HepG2 (cell line): ENCODE data around the gene CDK6.

Experiments used
- FOXK2 ChIP-seq: fragments of 450-650 bp; IDR thresholded peaks from 2 replicates; pipeline ENCODE4 v1.6.1; 2016
- HNRNPH1 ChIP-seq: fragments of 200-400 bp; formaldehyde crosslinking; optimal IDR thresholded peaks from 2 replicates; pipeline ENCODE3; 2017; ENCODE audit warnings: mild to moderate bottlenecking, low read depth, low read length
- MED8 ChIP-seq: sonication (generic); formaldehyde crosslinking; IDR thresholded peaks from 2 replicates; pipeline ENCODE4 v1.8.1; 2023; ENCODE audit warnings: mild to moderate bottlenecking, missing genetic modification reagents; ENCODE audit not compliant: insufficient replicate concordance
- NR2F2 ChIP-seq: IDR thresholded peaks from 2 replicates; pipeline ENCODE4 v1.6.1; 2012; ENCODE audit warnings: low read depth, inconsistent platforms, borderline replicate concordance
- RAD21 ChIP-seq: fragments of 450-650 bp; formaldehyde crosslinking; IDR thresholded peaks from 2 replicates; pipeline ENCODE4 v1.5.0; 2020; ENCODE audit warnings: mild to moderate bottlenecking
- SMAD3 ChIP-seq: sonication (generic); formaldehyde crosslinking; IDR thresholded peaks from 2 replicates; pipeline ENCODE4 v1.4.0; 2020; ENCODE audit warnings: missing genetic modification reagents
- ZFX ChIP-seq: sonication (generic); formaldehyde crosslinking; IDR thresholded peaks from 2 replicates; pipeline ENCODE4 v1.4.0; 2020; ENCODE audit warnings: mild to moderate bottlenecking, low read depth, missing genetic modification reagents, moderate library complexity
- ZNF451 ChIP-seq: sonication (generic); formaldehyde crosslinking; IDR thresholded peaks from 2 replicates; pipeline ENCODE4 v1.5.0; 2020; ENCODE audit warnings: mild to moderate bottlenecking, missing genetic modification reagents
- ZNF766 ChIP-seq: sonication (generic); formaldehyde crosslinking; IDR thresholded peaks from 2 replicates; pipeline ENCODE4 v1.5.0; 2020; ENCODE audit warnings: missing genetic modification reagents, borderline replicate concordance
- TF ChIP-seq, protein P1 (sequence below): sonication (generic); formaldehyde crosslinking; IDR thresholded peaks from 2 replicates; pipeline ENCODE4 v1.5.1; 2020; ENCODE audit warnings: missing genetic modification reagents, mild to moderate bottlenecking, borderline replicate concordance
- TF ChIP-seq, protein P2 (sequence below): sonication (generic); formaldehyde crosslinking; IDR thresholded peaks from 2 replicates; pipeline ENCODE4 v1.5.1; 2020; ENCODE audit warnings: mild to moderate bottlenecking, missing genetic modification reagents
- TF ChIP-seq, protein P3 (sequence below): fragments of 450-650 bp; IDR thresholded peaks from 2 replicates; pipeline ENCODE4 v1.6.1; 2017; ENCODE audit warnings: mild to moderate bottlenecking
- TF ChIP-seq, protein P4 (sequence below): sonication (generic); formaldehyde crosslinking; IDR thresholded peaks from 2 replicates; pipeline ENCODE4 v1.5.0; 2020; ENCODE audit warnings: mild to moderate bottlenecking, missing genetic modification reagents, moderate library complexity
- TF ChIP-seq, protein P5 (sequence below): sonication (generic); formaldehyde crosslinking; IDR thresholded peaks from 2 replicates; pipeline ENCODE4 v1.4.0; 2020; ENCODE audit warnings: mild to moderate bottlenecking, missing genetic modification reagents

DNA sequence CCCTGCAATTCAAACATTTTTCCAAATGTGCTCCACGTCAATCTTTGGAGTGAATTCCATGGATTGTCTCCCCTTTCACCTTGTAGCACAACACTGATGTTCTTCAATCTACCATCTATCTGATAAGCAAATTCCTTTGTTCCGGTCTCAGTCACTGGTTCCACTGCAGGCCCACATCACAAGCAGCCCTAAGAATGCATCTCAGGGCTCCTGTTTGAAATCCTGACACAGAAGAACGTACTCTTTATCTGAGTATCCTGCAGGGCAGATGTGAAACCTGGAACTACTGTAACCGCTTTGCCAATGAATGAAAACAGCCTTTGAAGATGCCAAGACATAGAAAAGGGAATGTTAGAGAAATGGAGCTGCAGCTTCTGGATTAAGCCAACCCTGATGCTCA, 183.2 kb downstream of the CDK6 start:
- TF ChIP-seq ZNF451 (no peak), FOXK2 (no peak), HNRNPH1 (no peak), ZNF766 (CRISPR knock-in tag) (no peak), ZFX (CRISPR knock-in tag) (no peak), NR2F2 (no peak), MED8 (CRISPR knock-in tag) (no peak), SMAD3 (CRISPR knock-in tag) (no peak), RAD21 (no peak)
- TF ChIP-seq, protein P1, sequence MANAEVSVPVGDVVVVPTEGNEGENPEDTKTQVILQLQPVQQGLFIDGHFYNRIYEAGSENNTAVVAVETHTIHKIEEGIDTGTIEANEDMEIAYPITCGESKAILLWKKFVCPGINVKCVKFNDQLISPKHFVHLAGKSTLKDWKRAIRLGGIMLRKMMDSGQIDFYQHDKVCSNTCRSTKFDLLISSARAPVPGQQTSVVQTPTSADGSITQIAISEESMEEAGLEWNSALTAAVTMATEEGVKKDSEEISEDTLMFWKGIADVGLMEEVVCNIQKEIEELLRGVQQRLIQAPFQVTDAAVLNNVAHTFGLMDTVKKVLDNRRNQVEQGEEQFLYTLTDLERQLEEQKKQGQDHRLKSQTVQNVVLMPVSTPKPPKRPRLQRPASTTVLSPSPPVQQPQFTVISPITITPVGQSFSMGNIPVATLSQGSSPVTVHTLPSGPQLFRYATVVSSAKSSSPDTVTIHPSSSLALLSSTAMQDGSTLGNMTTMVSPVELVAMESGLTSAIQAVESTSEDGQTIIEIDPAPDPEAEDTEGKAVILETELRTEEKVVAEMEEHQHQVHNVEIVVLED (CRISPR knock-in tag): no peak
- TF ChIP-seq, protein P2, sequence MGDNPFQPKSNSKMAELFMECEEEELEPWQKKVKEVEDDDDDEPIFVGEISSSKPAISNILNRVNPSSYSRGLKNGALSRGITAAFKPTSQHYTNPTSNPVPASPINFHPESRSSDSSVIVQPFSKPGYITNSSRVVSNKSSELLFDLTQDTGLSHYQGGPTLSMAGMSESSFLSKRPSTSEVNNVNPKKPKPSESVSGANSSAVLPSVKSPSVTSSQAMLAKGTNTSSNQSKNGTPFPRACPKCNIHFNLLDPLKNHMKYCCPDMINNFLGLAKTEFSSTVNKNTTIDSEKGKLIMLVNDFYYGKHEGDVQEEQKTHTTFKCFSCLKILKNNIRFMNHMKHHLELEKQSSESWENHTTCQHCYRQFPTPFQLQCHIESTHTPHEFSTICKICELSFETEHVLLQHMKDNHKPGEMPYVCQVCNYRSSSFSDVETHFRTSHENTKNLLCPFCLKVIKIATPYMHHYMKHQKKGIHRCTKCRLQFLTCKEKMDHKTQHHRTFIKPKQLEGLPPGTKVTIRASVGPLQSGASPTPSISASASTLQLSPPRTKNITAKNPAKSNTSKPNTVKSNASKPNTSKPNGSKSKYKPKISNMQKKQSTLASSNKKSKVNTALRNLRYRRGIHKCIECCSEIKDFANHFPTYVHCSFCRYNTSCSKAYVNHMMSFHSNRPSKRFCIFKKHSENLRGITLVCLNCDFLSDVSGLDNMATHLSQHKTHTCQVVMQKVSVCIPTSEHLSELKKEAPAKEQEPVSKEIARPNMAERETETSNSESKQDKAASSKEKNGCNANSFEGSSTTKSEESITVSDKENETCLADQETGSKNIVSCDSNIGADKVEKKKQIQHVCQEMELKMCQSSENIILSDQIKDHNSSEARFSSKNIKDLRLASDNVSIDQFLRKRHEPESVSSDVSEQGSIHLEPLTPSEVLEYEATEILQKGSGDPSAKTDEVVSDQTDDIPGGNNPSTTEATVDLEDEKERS: no peak
- TF ChIP-seq, protein P3, sequence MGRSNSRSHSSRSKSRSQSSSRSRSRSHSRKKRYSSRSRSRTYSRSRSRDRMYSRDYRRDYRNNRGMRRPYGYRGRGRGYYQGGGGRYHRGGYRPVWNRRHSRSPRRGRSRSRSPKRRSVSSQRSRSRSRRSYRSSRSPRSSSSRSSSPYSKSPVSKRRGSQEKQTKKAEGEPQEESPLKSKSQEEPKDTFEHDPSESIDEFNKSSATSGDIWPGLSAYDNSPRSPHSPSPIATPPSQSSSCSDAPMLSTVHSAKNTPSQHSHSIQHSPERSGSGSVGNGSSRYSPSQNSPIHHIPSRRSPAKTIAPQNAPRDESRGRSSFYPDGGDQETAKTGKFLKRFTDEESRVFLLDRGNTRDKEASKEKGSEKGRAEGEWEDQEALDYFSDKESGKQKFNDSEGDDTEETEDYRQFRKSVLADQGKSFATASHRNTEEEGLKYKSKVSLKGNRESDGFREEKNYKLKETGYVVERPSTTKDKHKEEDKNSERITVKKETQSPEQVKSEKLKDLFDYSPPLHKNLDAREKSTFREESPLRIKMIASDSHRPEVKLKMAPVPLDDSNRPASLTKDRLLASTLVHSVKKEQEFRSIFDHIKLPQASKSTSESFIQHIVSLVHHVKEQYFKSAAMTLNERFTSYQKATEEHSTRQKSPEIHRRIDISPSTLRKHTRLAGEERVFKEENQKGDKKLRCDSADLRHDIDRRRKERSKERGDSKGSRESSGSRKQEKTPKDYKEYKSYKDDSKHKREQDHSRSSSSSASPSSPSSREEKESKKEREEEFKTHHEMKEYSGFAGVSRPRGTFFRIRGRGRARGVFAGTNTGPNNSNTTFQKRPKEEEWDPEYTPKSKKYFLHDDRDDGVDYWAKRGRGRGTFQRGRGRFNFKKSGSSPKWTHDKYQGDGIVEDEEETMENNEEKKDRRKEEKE: no peak
- TF ChIP-seq, protein P4, sequence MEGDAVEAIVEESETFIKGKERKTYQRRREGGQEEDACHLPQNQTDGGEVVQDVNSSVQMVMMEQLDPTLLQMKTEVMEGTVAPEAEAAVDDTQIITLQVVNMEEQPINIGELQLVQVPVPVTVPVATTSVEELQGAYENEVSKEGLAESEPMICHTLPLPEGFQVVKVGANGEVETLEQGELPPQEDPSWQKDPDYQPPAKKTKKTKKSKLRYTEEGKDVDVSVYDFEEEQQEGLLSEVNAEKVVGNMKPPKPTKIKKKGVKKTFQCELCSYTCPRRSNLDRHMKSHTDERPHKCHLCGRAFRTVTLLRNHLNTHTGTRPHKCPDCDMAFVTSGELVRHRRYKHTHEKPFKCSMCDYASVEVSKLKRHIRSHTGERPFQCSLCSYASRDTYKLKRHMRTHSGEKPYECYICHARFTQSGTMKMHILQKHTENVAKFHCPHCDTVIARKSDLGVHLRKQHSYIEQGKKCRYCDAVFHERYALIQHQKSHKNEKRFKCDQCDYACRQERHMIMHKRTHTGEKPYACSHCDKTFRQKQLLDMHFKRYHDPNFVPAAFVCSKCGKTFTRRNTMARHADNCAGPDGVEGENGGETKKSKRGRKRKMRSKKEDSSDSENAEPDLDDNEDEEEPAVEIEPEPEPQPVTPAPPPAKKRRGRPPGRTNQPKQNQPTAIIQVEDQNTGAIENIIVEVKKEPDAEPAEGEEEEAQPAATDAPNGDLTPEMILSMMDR (CRISPR knock-in tag): no peak
- TF ChIP-seq, protein P5, sequence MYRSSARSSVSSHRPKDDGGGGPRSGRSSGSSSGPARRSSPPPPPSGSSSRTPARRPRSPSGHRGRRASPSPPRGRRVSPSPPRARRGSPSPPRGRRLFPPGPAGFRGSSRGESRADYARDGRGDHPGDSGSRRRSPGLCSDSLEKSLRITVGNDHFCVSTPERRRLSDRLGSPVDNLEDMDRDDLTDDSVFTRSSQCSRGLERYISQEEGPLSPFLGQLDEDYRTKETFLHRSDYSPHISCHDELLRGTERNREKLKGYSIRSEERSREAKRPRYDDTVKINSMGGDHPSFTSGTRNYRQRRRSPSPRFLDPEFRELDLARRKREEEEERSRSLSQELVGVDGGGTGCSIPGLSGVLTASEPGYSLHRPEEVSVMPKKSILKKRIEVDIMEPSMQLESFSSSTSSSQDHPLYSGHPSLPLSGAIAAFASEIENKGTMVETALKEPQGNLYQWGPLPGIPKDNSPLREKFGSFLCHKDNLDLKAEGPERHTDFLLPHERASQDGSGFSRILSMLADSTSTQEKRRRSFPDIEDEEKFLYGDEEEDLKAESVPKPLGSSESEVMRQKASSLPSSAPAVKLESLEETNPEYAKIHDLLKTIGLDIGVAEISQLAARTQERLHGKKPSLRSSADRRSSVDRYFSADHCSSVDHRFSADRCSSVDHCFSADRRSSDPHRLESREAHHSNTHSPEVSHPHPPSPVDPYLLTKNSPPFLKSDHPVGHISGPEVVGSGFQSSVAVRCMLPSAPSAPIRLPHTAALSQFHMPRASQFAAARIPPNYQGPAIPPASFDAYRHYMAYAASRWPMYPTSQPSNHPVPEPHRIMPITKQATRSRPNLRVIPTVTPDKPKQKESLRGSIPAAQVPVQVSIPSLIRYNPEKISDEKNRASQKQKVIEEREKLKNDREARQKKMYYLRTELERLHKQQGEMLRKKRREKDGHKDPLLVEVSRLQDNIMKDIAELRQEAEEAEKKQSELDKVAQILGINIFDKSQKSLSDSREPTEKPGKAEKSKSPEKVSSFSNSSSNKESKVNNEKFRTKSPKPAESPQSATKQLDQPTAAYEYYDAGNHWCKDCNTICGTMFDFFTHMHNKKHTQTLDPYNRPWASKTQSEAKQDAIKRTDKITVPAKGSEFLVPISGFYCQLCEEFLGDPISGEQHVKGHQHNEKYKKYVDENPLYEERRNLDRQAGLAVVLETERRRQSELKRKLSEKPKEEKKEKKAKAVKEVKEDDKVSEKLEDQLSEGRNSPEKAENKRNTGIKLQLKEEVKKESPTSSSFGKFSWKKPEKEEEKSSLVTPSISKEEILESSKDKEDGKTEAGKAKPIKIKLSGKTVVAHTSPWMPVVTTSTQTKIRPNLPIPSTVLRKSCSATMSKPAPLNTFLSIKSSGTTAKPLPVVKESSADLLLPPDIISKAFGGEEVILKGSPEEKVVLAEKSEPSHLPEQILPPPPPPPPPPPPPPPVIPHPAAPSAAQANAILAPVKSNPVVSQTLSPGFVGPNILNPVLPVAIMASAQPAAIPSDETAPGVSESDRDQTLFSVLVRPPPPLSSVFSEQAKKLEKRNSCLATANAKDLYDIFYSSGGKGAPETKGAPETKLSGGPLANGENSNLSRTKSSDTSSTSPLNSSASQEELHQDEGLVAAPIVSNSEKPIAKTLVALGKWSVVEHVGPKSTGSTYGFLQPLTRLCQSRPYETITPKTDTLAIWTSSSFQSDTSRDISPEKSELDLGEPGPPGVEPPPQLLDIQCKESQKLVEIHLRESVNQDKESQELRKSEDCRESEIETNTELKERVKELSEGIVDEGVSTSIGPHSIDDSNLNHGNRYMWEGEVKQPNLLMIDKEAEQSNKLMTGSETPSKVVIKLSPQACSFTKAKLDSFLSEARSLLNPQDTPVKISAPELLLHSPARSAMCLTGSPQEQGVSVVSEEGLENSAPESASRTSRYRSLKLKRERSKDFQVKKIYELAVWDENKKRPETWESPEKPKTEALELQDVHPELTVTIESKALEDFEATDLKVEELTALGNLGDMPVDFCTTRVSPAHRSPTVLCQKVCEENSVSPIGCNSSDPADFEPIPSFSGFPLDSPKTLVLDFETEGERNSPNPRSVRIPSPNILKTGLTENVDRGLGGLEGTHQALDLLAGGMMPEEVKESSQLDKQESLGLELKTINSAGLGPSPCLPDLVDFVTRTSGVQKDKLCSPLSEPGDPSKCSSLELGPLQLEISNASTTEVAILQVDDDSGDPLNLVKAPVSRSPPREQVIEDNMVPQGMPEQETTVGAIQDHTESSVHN: no peak
